H1 (cell line): ENCODE results near the gene TNIK. TPM values are rescaled to one million over a fixed set of nuclear protein-coding genes. Genes with fewer than 3 reads are reported as not detected.

ENCODE experiments used
- CTCF ChIA-PET: fragments of 300-600 bp; sonication (Branson Sonifier 250); formaldehyde crosslinking; loops from one replicate; lab custom pipeline; 2021; ENCODE audit not compliant: partially characterized antibody; lab: Charles Lee
- POLR2A ChIA-PET: fragments of 300-600 bp; sonication (Branson Sonifier 250); formaldehyde crosslinking; loops from one replicate; lab custom pipeline; 2021; ENCODE audit warnings: inconsistent platforms; ENCODE audit not compliant: partially characterized antibody; lab: Charles Lee
- DNase-seq, 2 experiments: peaks; one replicate each; pipeline versions ENCODE4 v3.0.0 to v3.0.0-alpha.2; 2010 to 2022; ENCODE audit warnings: low spot score in 2 of 2, low read depth in 1 of 2, mixed read lengths in 1 of 2
- FAIRE-seq: peaks from 2 replicates; lab custom pipeline; 2011; peaks lifted over from hg19 to GRCh38; lab: Jason Lieb, UNC
- H2AFZ ChIP-seq: 2 replicates; pipeline ENCODE4 v1.8.1; 2012; ENCODE audit warnings: low read length, inconsistent platforms
- H2AK5ac ChIP-seq: 2 replicates; pipeline ENCODE4 v1.6.1; 2013; ENCODE audit warnings: low read depth, low read length
- H2BK120ac ChIP-seq: replicated peaks from 2 replicates; pipeline ENCODE3; 2013; ENCODE audit warnings: low read depth, low read length, inconsistent platforms
- H2BK12ac ChIP-seq: 2 replicates; pipeline ENCODE4 v1.6.1; 2013; ENCODE audit warnings: low read depth, low read length
- H2BK15ac ChIP-seq: 2 replicates; pipeline ENCODE4 v1.6.1; 2013; ENCODE audit warnings: low read length
- H2BK20ac ChIP-seq: 2 replicates; pipeline ENCODE4 v1.6.1; 2013; ENCODE audit warnings: low read length
- H2BK5ac ChIP-seq: 2 replicates; pipeline ENCODE4 v1.6.1; 2013; ENCODE audit warnings: low read depth, low read length
- H3K14ac ChIP-seq: 2 replicates; pipeline ENCODE4 v1.6.1; 2013; ENCODE audit warnings: inconsistent platforms; ENCODE audit not compliant: insufficient read length
- H3K18ac ChIP-seq: 2 replicates; pipeline ENCODE4 v1.6.1; 2013; ENCODE audit warnings: low read length; ENCODE audit errors: extremely low read depth
- H3K23ac ChIP-seq: 2 replicates; pipeline ENCODE4 v1.6.1; 2013; ENCODE audit warnings: inconsistent platforms; ENCODE audit not compliant: insufficient read length
- H3K23me2 ChIP-seq: 2 replicates; pipeline ENCODE4 v1.6.1; 2013; ENCODE audit warnings: low read depth, low read length
- H3K27ac ChIP-seq: 2 replicates; pipeline ENCODE4 v1.6.1; 2011; ENCODE audit warnings: low read depth, low read length, inconsistent platforms
- H3K27me3 ChIP-seq, 4 experiments: replicated peaks in 1 of 4; 1 replicate in 1 of 4; 2 replicates in 3 of 4; pipeline versions ENCODE4 v1.6.1 to v1.8.1; 2011 to 2013; ENCODE audit warnings: low read length in 3 of 4, mild to moderate bottlenecking in 3 of 4, inconsistent platforms in 2 of 4, mixed read lengths in 2 of 4, moderate library complexity in 1 of 4; ENCODE audit not compliant: control insufficient read depth in 3 of 4, insufficient read depth in 3 of 4; ENCODE audit errors: extremely low read depth in 1 of 4
- H3K36me3 ChIP-seq, 4 experiments: 2 replicates each; pipeline versions ENCODE4 v1.6.1 to v1.8.1; 2011 to 2013; ENCODE audit warnings: mild to moderate bottlenecking in 4 of 4, low read length in 3 of 4, moderate library complexity in 2 of 4, control low read depth in 1 of 4, inconsistent platforms in 1 of 4; ENCODE audit not compliant: insufficient read depth in 4 of 4, control insufficient read depth in 2 of 4
- H3K4ac ChIP-seq: replicated peaks from 2 replicates; pipeline ENCODE3; 2013; ENCODE audit warnings: low read length, low read depth, mixed read lengths, inconsistent platforms; ENCODE audit not compliant: insufficient read length
- H3K4me1 ChIP-seq, 4 experiments: replicated peaks in 1 of 4; 1 replicate in 1 of 4; 2 replicates in 3 of 4; pipeline versions ENCODE4 v1.6.1 to v1.8.1; 2011 to 2013; ENCODE audit warnings: low read length in 3 of 4, inconsistent platforms in 2 of 4, mixed read lengths in 1 of 4; ENCODE audit not compliant: insufficient read depth in 4 of 4, control insufficient read depth in 3 of 4
- H3K4me2 ChIP-seq, 2 experiments: 2 replicates each; pipeline versions ENCODE4 v1.6.1 to v1.8.1; 2011 to 2013; ENCODE audit warnings: low read depth in 2 of 2, low read length in 2 of 2, control low read depth in 1 of 2, inconsistent platforms in 1 of 2, mild to moderate bottlenecking in 1 of 2; ENCODE audit not compliant: insufficient read depth in 1 of 2
- H3K4me3 ChIP-seq, 4 experiments: fragments of 200-600, 300-600 bp in 1 of 4; sonication (generic), shearing (Covaris generic), sonication (Bioruptor Twin) in 1 of 4; 2 replicates each; pipeline versions ENCODE4 v1.5.1 to v1.8.1; 2011 to 2016; ENCODE audit warnings: low read length in 4 of 4, low read depth in 3 of 4, control low read depth in 2 of 4, inconsistent platforms in 2 of 4, mild to moderate bottlenecking in 2 of 4, mixed read lengths in 1 of 4, moderate library complexity in 1 of 4; ENCODE audit not compliant: insufficient read depth in 2 of 4; ENCODE audit errors: extremely low read depth in 1 of 4
- H3K56ac ChIP-seq: replicated peaks from 2 replicates; pipeline ENCODE3; 2013; ENCODE audit warnings: low read depth, mild to moderate bottlenecking, mixed read lengths, low read length, inconsistent platforms; ENCODE audit not compliant: insufficient read length
- H3K79me1 ChIP-seq: 2 replicates; pipeline ENCODE4 v1.6.1; 2013; ENCODE audit warnings: low read depth, low read length, control low read depth
- H3K79me2 ChIP-seq, 2 experiments: 2 replicates each; pipeline versions ENCODE4 v1.6.1 to v1.8.1; 2012 to 2013; ENCODE audit warnings: low read length in 2 of 2, mild to moderate bottlenecking in 2 of 2, inconsistent platforms in 1 of 2; ENCODE audit not compliant: insufficient read depth in 2 of 2, control insufficient read depth in 1 of 2
- H3K9ac ChIP-seq, 4 experiments: replicated peaks in 1 of 4; 1 replicate in 1 of 4; 2 replicates in 3 of 4; pipeline versions ENCODE4 v1.6.1 to v1.8.1; 2011 to 2013; ENCODE audit warnings: low read depth in 3 of 4, low read length in 3 of 4, control low read depth in 2 of 4, mild to moderate bottlenecking in 2 of 4, moderate library complexity in 2 of 4, inconsistent platforms in 1 of 4; ENCODE audit errors: extremely low read depth in 1 of 4
- H3K9me3 ChIP-seq, 2 experiments: 2 replicates each; pipeline versions ENCODE4 v1.6.1 to v1.8.1; 2012 to 2013; ENCODE audit warnings: mild to moderate bottlenecking in 2 of 2, moderate library complexity in 2 of 2, control low read depth in 1 of 2, inconsistent platforms in 1 of 2, low read depth in 1 of 2, low read length in 1 of 2, mixed read lengths in 1 of 2; ENCODE audit not compliant: insufficient read depth in 2 of 2
- H4K20me1 ChIP-seq, 2 experiments: replicated peaks in 1 of 2; 2 replicates each; pipeline versions ENCODE3 to v1.8.1; 2011 to 2013; ENCODE audit warnings: inconsistent platforms in 2 of 2, low read length in 2 of 2, mild to moderate bottlenecking in 1 of 2; ENCODE audit not compliant: insufficient read depth in 2 of 2, control insufficient read depth in 1 of 2
- H4K5ac ChIP-seq: 2 replicates; pipeline ENCODE4 v1.6.1; 2013; ENCODE audit warnings: low read length, low read depth, mixed read lengths, inconsistent platforms; ENCODE audit not compliant: insufficient read length
- H4K8ac ChIP-seq: 2 replicates; pipeline ENCODE4 v1.8.0; 2013; ENCODE audit warnings: mild to moderate bottlenecking, moderate library complexity, low read length, inconsistent platforms; ENCODE audit not compliant: insufficient read depth; ENCODE audit errors: extremely low read depth
- H4K91ac ChIP-seq: replicated peaks from 2 replicates; pipeline ENCODE3; 2013; ENCODE audit warnings: low read length, mixed read lengths, inconsistent platforms; ENCODE audit not compliant: insufficient read length
- RAD21 ChIP-seq, 2 experiments: IDR thresholded peaks in 1 of 2; conservative IDR thresholded peaks in 1 of 2; 2 replicates each; pipeline ENCODE4 v1.6.1; 2011; ENCODE audit warnings: low read depth in 2 of 2, low read length in 2 of 2, improper control_type of control experiment in 1 of 2, inconsistent platforms in 1 of 2, mild to moderate bottlenecking in 1 of 2, moderate library complexity in 1 of 2
- TAF1 ChIP-seq: IDR thresholded peaks from 2 replicates; pipeline ENCODE4 v1.6.1; 2011; ENCODE audit warnings: mild to moderate bottlenecking, low read depth, low read length
- WGBS, 2 experiments: shearing (Covaris generic) in 1 of 2; methylation state at CpG; one replicate each; pipeline versions ENCODE4 v1.1.6 to v1.1.7; 2013 to 2015; ENCODE audit warnings: low lambda C conversion rate in 2 of 2, mixed read lengths in 2 of 2, inconsistent platforms in 1 of 2, low coverage in 1 of 2, missing lambda C conversion rate in 1 of 2; ENCODE audit not compliant: insufficient replicate concordance in 2 of 2, insufficient coverage in 1 of 2, insufficient read length in 1 of 2; ENCODE audit errors: extremely low coverage in 1 of 2, missing lambda C conversion rate in 1 of 2; 5-methylcytosine and 5-hydroxymethylcytosine counted together
- polyA plus RNA-seq, 7 experiments: library from polyadenylated mRNA; depleted of rRNA in 3 of 7; stranded (reverse) in 5 of 7; unstranded in 2 of 7; fragments of >200 nt in 5 of 7; fragments of 200-250 nt in 2 of 7; gene quantifications; 1 replicate in 5 of 7; 2 replicates in 1 of 7; 4 replicates in 1 of 7; pipeline versions ENCODE4 v1.2.1 to v1.2.3, GENCODE V29; 2011 to 2013; ENCODE audit warnings: missing spikeins in 2 of 7, mixed read lengths in 2 of 7
- total RNA-seq: library from RNA; stranded (reverse); fragmentation: NEBNext Ultra II Directional; extraction: Animal tissue kit (Norgen Biotek cat#: 25700); gene quantifications from 2 replicates; pipeline ENCODE4 v1.2.1, GENCODE V29; 2021
- TF ChIP-seq, protein P1 (sequence below): IDR thresholded peaks from 2 replicates; pipeline ENCODE4 v1.6.1; 2012; ENCODE audit warnings: inconsistent platforms

The TNIK gene
- total and polyA plus RNA-seq, 2 of the 8 experiments (the other 6 are each of a cell fraction or from before 2014, with no cell fraction given), result 7.4 to 42.0 TPM

DNA sequence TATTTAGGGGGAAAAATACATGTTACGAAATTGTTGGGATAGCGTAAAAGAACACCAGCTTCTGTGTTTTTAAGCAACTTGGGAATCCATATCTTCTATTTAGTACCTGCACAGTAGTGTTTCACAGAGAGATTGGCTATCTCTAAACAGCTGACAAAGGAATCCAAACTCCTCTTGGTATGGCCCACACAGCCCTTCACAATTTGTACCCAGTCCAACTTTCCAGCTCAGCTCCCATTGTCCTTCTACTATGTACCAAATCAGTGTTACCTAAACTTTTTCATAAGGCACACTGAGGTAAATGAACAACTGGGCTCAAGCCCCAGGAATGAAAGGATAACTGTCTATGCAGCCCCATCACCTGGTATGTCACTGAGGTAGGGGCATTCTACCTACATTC is 61.9 kb downstream of the TNIK start:
- no peak for FAIRE-seq

More for the DNA sequence above, 61.9 kb downstream of the TNIK start:
- Histone ChIP-seq H3K79me2 (peaks cover 0 to 59% of the 10 kb centered on the region in 2 experiments; a peak in 2 of 4 replicates), H3K56ac (no peak overlapping the region), H4K8ac (no peak overlapping the region), H4K20me1 (no peaks in the 10 kb centered on the region), H3K14ac (no peak overlapping the region), H3K9me3 (no peaks in the 10 kb centered on the region), H3K4ac (no peak overlapping the region), H3K23me2 (no peaks in the 10 kb centered on the region), H3K18ac (no peak overlapping the region), H4K5ac (no peak overlapping the region), H3K27me3 (no peaks in the 10 kb centered on the region), H2BK5ac (no peak overlapping the region), H3K9ac (no peak overlapping the region), H2BK120ac (no peak overlapping the region), H3K79me1 (no peaks in the 10 kb centered on the region), H3K4me3 (no peak overlapping the region), H3K23ac (no peak overlapping the region), H3K36me3 (no peaks in the 10 kb centered on the region), H2AFZ (no peak overlapping the region), H3K4me1 (peaks cover 0 to 3% (median 1%) of the 10 kb centered on the region in 4 experiments; a peak in 2 of 7 replicates), H2BK15ac (no peak overlapping the region), H3K4me2 (no peak overlapping the region), H2AK5ac (no peak overlapping the region), H2BK12ac (no peak overlapping the region), H4K91ac (no peak overlapping the region), H3K27ac (no peak overlapping the region), H2BK20ac (no peak overlapping the region)
- ChIA-PET CTCF (interaction anchor here (1.0 to 1.4 kb wide), 4 partner anchors 8 to 38 kb away, joined by 3 to 4 read pairs (median 3); no protein-coding TSS in a partner anchor), POLR2A (interaction anchor here (1.2 to 1.4 kb wide), 2 partner anchors 14 to 63 kb away, joined by 3 to 4 read pairs; no protein-coding TSS in a partner anchor)
- TF ChIP-seq TAF1 (no peak), RAD21 (IDR thresholded peaks at IDR 0.05 in 1 of 2, conservative IDR thresholded peaks at IDR 0.05 in 1 of 2; ENCODE audit: low read depth in 2 of 2, low read length in 2 of 2) (no peak)
- TF ChIP-seq, protein P1, sequence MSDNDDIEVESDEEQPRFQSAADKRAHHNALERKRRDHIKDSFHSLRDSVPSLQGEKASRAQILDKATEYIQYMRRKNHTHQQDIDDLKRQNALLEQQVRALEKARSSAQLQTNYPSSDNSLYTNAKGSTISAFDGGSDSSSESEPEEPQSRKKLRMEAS, result no peak
- no peak for DNase-seq
- 100% methylated on average over 2 of the region's 2 CpGs; no CpG with 5 or more reads in 1 of the 2 experiments for WGBS, 2 experiments
